ENCODE results near the gene PLA2G15. TPM values are rescaled to one million over a fixed set of nuclear protein-coding genes. Genes with fewer than 3 reads are reported as not detected.

The PLA2G15 gene
- total and polyA plus RNA-seq, 2 of the 13 experiments (the other 11 are each of a cell fraction or from before 2014, with no cell fraction given) = 14.4 to 23.7 TPM

GRCh38 chr16:68263559-68264127 lies 18.5 kb downstream of the PLA2G15 start (continued):
- TF ChIP-seq ZMYM3 (CRISPR knock-in tag; IDR thresholded peaks at IDR 0.05) = peak; percentile 68; the same call in 1 of the 2 replicates
- TF ChIP-seq ZNF550 (CRISPR knock-in tag; IDR thresholded peaks at IDR 0.05; ENCODE audit: borderline replicate concordance) = 0 out of 2 replicates have a peak, but pooled peaks have one; percentile 38
- no peak for TF ChIP-seq E2F1 (CRISPR knock-in tag; IDR thresholded peaks at IDR 0.05)
- no peak for TF ChIP-seq SMAD1 (CRISPR knock-in tag; IDR thresholded peaks at IDR 0.05; ENCODE audit: borderline replicate concordance, low read depth)
- TF ChIP-seq HNRNPL (IDR thresholded peaks at IDR 0.05; ENCODE audit: low read depth, low read length) = 0 out of 2 replicates have a peak, but pooled peaks have one; percentile 29
- 0 out of 4 replicates have a peak, but pooled peaks of 1 of the 2 experiments have one; percentile 4 for TF ChIP-seq EP300 (IDR thresholded peaks at IDR 0.05; ENCODE audit: low read depth in 2 of 2, low read length in 2 of 2)
- no peak for TF ChIP-seq EP300 (CRISPR knock-in tag; IDR thresholded peaks at IDR 0.05; ENCODE audit: borderline replicate concordance)
- TF ChIP-seq SYNCRIP (IDR thresholded peaks at IDR 0.05; ENCODE audit: insufficient read depth, low read depth, low read length) = no peak
- no peak for TF ChIP-seq ATF7 (IDR thresholded peaks at IDR 0.05)
- no peak for TF ChIP-seq ATF7 (CRISPR knock-in tag; IDR thresholded peaks at IDR 0.05)
- no peak for TF ChIP-seq TCF12 (IDR thresholded peaks at IDR 0.05)
- 0 out of 2 replicates have a peak, but pooled peaks have one; percentile 30 for TF ChIP-seq TCF12 (CRISPR knock-in tag; IDR thresholded peaks at IDR 0.05)
- TF ChIP-seq ZNF740 (CRISPR knock-in tag; IDR thresholded peaks at IDR 0.05) = no peak; the same call in 1 of the 2 replicates
- TF ChIP-seq ZNF333 (CRISPR knock-in tag; IDR thresholded peaks at IDR 0.05; ENCODE audit: borderline replicate concordance) = peak; percentile 76; the same call in 1 of the 2 replicates
- TF ChIP-seq ZNF275 (CRISPR knock-in tag; IDR thresholded peaks at IDR 0.05; ENCODE audit: borderline replicate concordance) = no peak
- no peak for TF ChIP-seq DNMT1 (CRISPR knock-in tag; IDR thresholded peaks at IDR 0.05)
- TF ChIP-seq CENPX (CRISPR knock-in tag; IDR thresholded peaks at IDR 0.05) = no peak
- TF ChIP-seq DPF2 (CRISPR knock-in tag; IDR thresholded peaks at IDR 0.05; ENCODE audit: borderline replicate concordance, low read depth) = no peak
- TF ChIP-seq HIVEP1 (CRISPR knock-in tag; IDR thresholded peaks at IDR 0.05) = peak; percentile 87
- no peak for TF ChIP-seq POGZ (CRISPR knock-in tag; IDR thresholded peaks at IDR 0.05)

All from HepG2 (cell line).